Activated CD8-positive, alpha-beta T cell treated with anti-CD3 and anti-CD28 coated beads, Interleukin-2, amount 10 ng/mL, durations not matched to agents 7 days and 5 days (primary cell): ENCODE measurements around the gene MFAP3L. TPM values are rescaled to one million over a fixed set of nuclear protein-coding genes. Genes with fewer than 3 reads are reported as not detected.

ENCODE experiments used
- ATAC-seq: fragments of 150-1000 bp; cut with Tn5 transposase; one replicate; pipeline ENCODE4 v1.10.0; 2021; ENCODE audit warnings: moderate library complexity
- CTCF ChIA-PET: fragments of 350-600 bp; sonication (Branson Sonifier 250); formaldehyde crosslinking; loops from one replicate; lab custom pipeline; 2021; ENCODE audit warnings: antibody characterized with exemption; lab: Charles Lee
- POLR2A ChIA-PET: fragments of 350-600 bp; sonication (Branson Sonifier 250); formaldehyde crosslinking; loops from one replicate; lab custom pipeline; 2021; ENCODE audit warnings: antibody characterized with exemption; lab: Charles Lee
- DNase-seq: peaks from one replicate; pipeline ENCODE4 v3.0.0-alpha.2; 2020
- H3K27ac Mint-ChIP-seq: one replicate; pipeline ENCODE4 v1.8.0; 2021; ENCODE audit warnings: mild to moderate bottlenecking, mixed read lengths
- H3K27me3 Mint-ChIP-seq: one replicate; pipeline ENCODE4 v1.8.0; 2021; ENCODE audit warnings: low read depth, mixed read lengths
- H3K36me3 Mint-ChIP-seq: one replicate; pipeline ENCODE4 v1.8.0; 2021; ENCODE audit warnings: low read depth, mixed read lengths
- H3K4me1 Mint-ChIP-seq: one replicate; pipeline ENCODE4 v1.8.0; 2021; ENCODE audit warnings: low read depth, mixed read lengths
- H3K4me3 Mint-ChIP-seq: one replicate; pipeline ENCODE4 v1.8.0; 2021; ENCODE audit warnings: mild to moderate bottlenecking, mixed read lengths
- H3K9me3 Mint-ChIP-seq: one replicate; pipeline ENCODE4 v1.8.0; 2022; ENCODE audit warnings: mixed read lengths; ENCODE audit not compliant: insufficient read depth
- total RNA-seq, 2 experiments: library from RNA; stranded (reverse); gene quantifications; one replicate each; pipeline ENCODE4 v1.2.3, GENCODE V29; 2021

Gene MFAP3L
- total RNA-seq, 2 experiments from 2014 or later = 0.03 to 0.32 TPM

DNA sequence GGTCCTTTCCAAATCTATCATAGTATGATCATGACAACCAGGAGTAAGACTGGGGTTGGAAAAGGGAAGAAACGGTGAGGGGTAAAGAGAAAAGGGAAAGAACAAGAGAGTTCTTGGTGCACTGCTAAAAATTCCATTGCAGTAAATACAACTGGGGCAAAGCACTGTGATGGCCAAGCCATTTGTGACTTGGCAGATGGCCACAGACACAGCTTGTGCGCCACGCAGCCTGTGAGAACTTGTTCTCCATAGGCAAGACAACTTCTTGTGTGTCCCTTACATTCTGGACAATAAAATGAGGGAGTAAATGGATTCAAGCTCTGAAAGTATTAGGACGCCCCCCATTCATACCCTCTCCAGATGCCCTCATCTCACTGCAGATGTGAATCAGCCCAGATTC lies 10.9 kb downstream of the MFAP3L start:
- H3K9me3 Mint-ChIP-seq = no peaks in the 10 kb centered on the region
- no peak overlapping the region for H3K27ac Mint-ChIP-seq
- POLR2A ChIA-PET = no interaction called here
- no peaks in the 10 kb centered on the region for H3K27me3 Mint-ChIP-seq
- ATAC-seq (no peak), DNase-seq (no peak)
- CTCF ChIA-PET = no interaction called here
- no peak overlapping the region for H3K4me3 Mint-ChIP-seq
- H3K36me3 Mint-ChIP-seq = no peaks in the 10 kb centered on the region
- H3K4me1 Mint-ChIP-seq = no peaks in the 10 kb centered on the region

DNA sequence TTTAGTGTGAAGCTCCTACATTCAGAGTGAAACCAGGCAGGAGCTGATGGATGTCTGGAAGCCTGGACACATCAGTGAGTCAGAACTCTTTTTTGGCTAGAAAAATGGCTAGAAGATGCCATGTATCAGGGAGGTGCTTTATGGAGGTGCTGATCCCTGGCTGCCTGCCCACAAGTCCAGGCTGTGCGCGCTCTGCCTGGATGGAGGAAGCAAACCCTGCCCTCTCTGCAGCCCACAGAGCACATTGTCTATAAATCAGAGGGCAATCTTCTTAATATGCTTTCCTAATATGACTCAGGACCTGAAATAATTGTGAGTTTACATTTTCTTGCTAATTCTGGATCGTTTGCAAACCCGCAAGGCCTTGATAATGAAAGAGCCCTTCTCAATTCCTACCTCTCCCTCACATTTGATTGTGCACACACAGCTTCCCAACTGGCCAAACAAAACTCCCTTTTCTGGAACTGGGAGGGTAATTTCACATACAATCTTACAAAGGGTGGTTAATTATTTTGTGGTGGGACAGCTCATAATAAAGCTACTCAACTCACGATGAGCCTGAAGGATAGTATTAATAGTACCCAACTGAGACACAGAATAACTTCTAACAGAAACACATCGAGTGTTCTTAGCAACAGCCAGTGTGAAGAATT lies 11.7 kb downstream of the MFAP3L start:
- H3K9me3 Mint-ChIP-seq = no peaks in the 10 kb centered on the region
- H3K27me3 Mint-ChIP-seq = no peaks in the 10 kb centered on the region
- POLR2A ChIA-PET = no interaction called here
- ATAC-seq (no peak), DNase-seq (no peak)
- H3K36me3 Mint-ChIP-seq = no peaks in the 10 kb centered on the region
- CTCF ChIA-PET = no interaction called here
- no peak overlapping the region for H3K27ac Mint-ChIP-seq
- H3K4me1 Mint-ChIP-seq = no peaks in the 10 kb centered on the region
- H3K4me3 Mint-ChIP-seq = no peak overlapping the region

DNA sequence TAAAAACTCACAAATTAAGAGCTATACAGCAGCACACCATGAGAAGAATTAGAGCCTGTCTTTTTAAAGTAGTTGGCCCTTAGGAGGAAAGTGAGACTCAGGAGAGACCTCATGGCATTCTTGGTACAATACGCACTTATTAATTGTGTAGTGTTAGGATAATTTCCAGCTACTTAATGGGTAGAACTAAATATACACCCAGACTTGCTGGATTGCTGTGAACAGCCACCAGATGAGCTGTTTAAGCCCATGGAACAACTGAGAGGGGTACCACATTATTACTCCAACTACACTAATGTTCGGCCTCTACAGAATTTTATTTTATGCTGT lies 13.6 kb downstream of the MFAP3L start:
- Mint-ChIP-seq H3K4me3 (no peak overlapping the region), H3K9me3 (no peaks in the 10 kb centered on the region), H3K4me1 (peaks cover 4% of the 10 kb centered on the region), H3K27me3 (no peaks in the 10 kb centered on the region), H3K36me3 (no peaks in the 10 kb centered on the region), H3K27ac (no peak overlapping the region)
- ChIA-PET CTCF (no interaction called here), POLR2A (interaction anchor here (0.7 kb wide), 1 partner anchor 1451 kb away, joined by 3 read pairs; no protein-coding TSS in a partner anchor)
- ATAC-seq (no peak), DNase-seq (no peak)

DNA sequence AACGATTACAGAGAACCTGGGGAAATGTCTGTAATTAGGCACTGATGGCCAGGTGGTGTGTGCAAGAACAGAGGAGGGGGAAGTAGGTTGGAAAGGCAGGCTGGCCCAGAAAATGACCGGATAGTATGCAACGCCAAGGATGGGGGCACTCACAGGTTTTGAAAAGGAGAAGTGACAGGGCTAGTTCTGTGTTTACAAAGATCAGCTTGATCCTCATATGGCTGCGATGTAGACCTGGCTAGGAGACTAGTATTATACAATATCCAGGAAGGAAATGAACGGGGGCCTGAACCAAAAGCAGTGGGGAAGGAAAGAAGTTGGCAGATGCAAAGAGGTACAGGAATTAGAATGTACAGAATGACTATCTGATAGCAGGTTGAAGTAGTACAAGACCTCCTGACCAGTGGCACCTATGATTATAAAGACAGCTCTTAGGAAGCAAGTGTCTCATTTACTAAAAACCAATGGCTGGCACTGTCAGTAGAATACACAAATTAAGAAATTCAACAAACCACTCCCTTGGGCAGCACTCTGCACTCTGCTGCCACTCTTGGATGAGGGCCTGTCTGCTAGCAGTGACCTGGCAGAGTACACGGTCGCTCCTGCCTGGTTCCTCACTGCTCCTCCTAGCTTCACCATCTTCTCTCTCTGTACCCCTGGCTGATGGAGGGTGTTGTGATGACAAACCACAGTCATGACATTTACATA lies 14.1 kb downstream of the MFAP3L start:
- ATAC-seq = no peak
- Mint-ChIP-seq H3K4me1 (peaks cover 4% of the 10 kb centered on the region), H3K9me3 (no peaks in the 10 kb centered on the region), H3K36me3 (no peaks in the 10 kb centered on the region), H3K4me3 (no peak overlapping the region), H3K27me3 (no peaks in the 10 kb centered on the region), H3K27ac (no peak overlapping the region)
- POLR2A ChIA-PET = interaction anchor here (0.7 kb wide), 1 partner anchor 1451 kb away, joined by 3 read pairs; no protein-coding TSS in a partner anchor
- CTCF ChIA-PET = no interaction called here
- DNase-seq = no peak

DNA sequence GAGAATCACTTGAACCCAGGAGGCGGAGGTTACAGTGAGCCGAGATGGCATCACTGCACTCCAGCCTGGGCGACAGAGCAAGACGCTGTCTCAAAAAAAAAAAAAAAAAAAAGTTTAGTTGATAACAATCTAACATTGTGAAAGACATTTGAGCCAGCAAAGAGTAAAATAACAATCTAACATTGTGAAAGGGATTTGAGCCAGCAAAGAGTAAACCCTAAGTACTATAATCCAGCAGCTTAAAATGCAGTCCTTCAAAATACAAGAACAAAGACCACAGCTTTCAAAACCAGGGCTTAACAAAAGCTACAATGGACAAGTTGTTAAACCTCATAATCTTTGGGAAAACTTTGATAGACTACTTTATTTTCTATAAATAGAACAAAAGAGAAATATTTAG lies 16.9 kb downstream of the MFAP3L start:
- DNase-seq = no peak
- Mint-ChIP-seq H3K4me1 (peaks cover 4% of the 10 kb centered on the region), H3K27me3 (no peaks in the 10 kb centered on the region), H3K4me3 (no peak overlapping the region), H3K36me3 (no peaks in the 10 kb centered on the region), H3K27ac (no peak overlapping the region), H3K9me3 (no peaks in the 10 kb centered on the region)
- no peak for ATAC-seq
- POLR2A ChIA-PET = no interaction called here
- CTCF ChIA-PET = interaction anchor here (1.0 kb wide), 1 partner anchor 10 kb away, joined by 3 read pairs; no protein-coding TSS in a partner anchor

DNA sequence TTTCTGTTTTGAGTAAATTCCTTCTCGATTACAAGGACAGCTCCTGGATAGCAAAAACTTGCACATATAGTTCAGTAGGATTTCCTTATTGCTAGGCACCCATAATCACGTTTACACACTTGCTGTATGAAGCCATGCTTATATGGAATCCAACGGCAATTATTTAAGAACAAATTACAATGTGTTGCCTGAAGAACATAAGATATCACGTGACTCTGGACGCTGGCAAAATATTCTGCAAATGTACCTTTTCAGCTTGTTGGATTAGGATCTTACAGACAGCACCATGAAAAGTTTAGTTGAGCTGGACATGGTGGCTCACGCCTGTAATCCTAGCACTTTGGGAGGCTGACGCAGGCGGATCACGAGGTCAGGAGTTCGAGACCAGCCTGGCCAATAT lies 17.4 kb downstream of the MFAP3L start:
- POLR2A ChIA-PET = no interaction called here
- H3K27ac Mint-ChIP-seq = no peak overlapping the region
- no peaks in the 10 kb centered on the region for H3K36me3 Mint-ChIP-seq
- H3K9me3 Mint-ChIP-seq = no peaks in the 10 kb centered on the region
- CTCF ChIA-PET = interaction anchor here (1.0 kb wide), 1 partner anchor 10 kb away, joined by 3 read pairs; no protein-coding TSS in a partner anchor
- no peaks in the 10 kb centered on the region for H3K27me3 Mint-ChIP-seq
- H3K4me3 Mint-ChIP-seq = no peak overlapping the region
- H3K4me1 Mint-ChIP-seq = peaks cover 4% of the 10 kb centered on the region
- no peak for DNase-seq
- no peak for ATAC-seq

DNA sequence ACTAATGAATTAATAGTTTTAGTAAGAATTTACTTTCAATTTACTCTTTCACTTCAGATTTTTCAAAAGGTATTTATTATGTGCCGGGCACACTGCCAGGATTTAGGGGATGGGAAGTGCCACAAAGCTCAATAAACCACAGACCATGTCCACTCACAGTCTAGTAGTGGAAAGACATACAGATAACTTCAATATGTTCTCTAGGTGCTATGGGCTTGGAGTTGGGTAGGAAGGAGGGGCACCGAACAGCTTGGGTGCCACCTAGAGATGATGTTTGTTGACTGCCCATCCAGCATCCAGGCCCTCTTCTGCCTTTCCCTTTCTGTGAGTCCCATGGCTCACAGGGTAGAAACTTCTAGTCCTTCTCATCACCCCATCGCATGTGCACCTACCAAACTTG lies 17.8 kb downstream of the MFAP3L start:
- POLR2A ChIA-PET = no interaction called here
- Mint-ChIP-seq H3K27me3 (no peaks in the 10 kb centered on the region), H3K36me3 (no peaks in the 10 kb centered on the region), H3K9me3 (no peaks in the 10 kb centered on the region), H3K27ac (no peak overlapping the region), H3K4me3 (no peak overlapping the region), H3K4me1 (peaks cover 4% of the 10 kb centered on the region)
- CTCF ChIA-PET = interaction anchor here (1.0 to 1.1 kb wide), 2 partner anchors 9 to 274 kb away, joined by 3 read pairs; no protein-coding TSS in a partner anchor
- DNase-seq = no peak
- no peak for ATAC-seq

DNA sequence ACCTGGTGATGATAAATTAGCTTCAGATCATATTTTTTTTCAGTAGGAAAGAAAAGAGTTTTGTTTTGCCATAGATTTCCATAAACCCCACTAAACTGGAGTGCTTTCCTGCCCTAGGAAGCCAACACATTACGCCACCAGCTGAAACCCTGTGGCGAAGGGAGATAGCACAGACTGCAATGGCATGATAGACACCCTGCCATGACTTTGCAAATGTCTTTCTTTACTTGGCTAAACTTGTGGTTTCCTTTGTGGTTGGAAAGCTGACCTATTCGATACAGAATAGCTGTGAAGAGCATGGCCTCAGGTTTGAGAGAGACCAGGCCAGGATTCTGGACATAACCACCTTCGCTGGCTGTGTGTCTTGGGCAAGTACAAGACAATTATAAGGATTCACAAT lies 19.1 kb downstream of the MFAP3L start:
- Mint-ChIP-seq H3K9me3 (no peaks in the 10 kb centered on the region), H3K4me1 (peaks cover 4% of the 10 kb centered on the region), H3K4me3 (no peak overlapping the region), H3K36me3 (no peaks in the 10 kb centered on the region), H3K27me3 (no peaks in the 10 kb centered on the region), H3K27ac (no peak overlapping the region)
- ATAC-seq (no peak), DNase-seq (no peak)
- POLR2A ChIA-PET = no interaction called here
- CTCF ChIA-PET = interaction anchor here (1.1 kb wide), 1 partner anchor 273 kb away, joined by 3 read pairs; no protein-coding TSS in a partner anchor

DNA sequence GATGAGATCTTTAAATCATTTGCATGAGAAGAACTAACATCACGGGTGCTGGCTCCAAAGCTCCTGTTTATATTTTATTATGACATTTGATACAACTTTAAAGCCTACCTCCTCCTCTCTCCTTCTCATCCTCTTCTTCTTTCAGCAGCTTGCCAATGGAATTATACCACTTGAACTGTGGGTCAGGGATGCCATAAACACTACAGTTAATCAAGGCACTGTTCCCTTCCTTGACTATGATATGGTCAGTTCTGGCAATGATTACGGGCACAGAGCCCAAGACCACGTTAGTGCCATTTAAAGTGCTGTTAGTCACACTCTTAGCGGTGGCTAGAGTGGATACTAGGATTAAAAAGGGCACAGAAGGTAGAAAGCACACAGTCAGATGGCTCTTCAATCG lies 20.7 kb downstream of the MFAP3L start:
- Mint-ChIP-seq H3K27me3 (no peaks in the 10 kb centered on the region), H3K36me3 (no peaks in the 10 kb centered on the region), H3K9me3 (no peaks in the 10 kb centered on the region), H3K27ac (no peak overlapping the region), H3K4me3 (no peak overlapping the region), H3K4me1 (peaks cover 6% of the 10 kb centered on the region)
- ATAC-seq (no peak), DNase-seq (no peak)
- CTCF ChIA-PET = no interaction called here
- POLR2A ChIA-PET = no interaction called here

DNA sequence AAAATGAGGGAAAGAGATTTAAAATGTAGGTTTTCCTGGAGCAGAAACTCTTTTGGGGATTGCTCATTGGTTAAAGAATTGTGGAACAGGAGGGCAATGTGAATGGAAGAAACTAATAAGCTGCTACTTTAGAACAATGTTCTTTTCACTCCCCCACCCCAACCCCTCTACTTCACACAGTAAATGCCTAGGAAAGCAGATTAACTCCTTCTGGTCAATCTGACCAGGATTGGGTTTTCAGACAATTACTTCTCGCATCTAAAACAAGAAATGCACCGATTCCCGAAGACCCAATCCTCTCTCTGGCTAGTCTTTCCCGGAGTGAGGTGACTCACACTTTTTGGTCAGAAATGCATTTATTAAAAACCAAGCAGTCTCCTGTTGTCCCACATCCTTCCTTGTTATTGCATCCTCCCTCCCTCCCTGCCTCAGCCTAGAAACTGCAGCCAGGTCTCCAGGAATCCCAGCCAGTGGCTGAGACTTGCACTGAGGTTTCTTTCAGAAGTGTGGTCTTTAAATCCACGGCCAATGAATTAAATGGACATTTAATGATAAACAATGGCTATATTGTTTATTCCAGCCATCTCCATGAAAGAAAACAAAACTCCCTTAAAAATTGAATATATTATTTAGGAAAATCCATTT lies 21.4 kb downstream of the MFAP3L start:
- DNase-seq = no peak
- Mint-ChIP-seq H3K36me3 (no peaks in the 10 kb centered on the region), H3K4me3 (no peak overlapping the region), H3K27me3 (no peaks in the 10 kb centered on the region), H3K27ac (no peak overlapping the region), H3K9me3 (no peaks in the 10 kb centered on the region), H3K4me1 (peaks cover 6% of the 10 kb centered on the region)
- ChIA-PET CTCF (no interaction called here), POLR2A (no interaction called here)
- no peak for ATAC-seq

DNA sequence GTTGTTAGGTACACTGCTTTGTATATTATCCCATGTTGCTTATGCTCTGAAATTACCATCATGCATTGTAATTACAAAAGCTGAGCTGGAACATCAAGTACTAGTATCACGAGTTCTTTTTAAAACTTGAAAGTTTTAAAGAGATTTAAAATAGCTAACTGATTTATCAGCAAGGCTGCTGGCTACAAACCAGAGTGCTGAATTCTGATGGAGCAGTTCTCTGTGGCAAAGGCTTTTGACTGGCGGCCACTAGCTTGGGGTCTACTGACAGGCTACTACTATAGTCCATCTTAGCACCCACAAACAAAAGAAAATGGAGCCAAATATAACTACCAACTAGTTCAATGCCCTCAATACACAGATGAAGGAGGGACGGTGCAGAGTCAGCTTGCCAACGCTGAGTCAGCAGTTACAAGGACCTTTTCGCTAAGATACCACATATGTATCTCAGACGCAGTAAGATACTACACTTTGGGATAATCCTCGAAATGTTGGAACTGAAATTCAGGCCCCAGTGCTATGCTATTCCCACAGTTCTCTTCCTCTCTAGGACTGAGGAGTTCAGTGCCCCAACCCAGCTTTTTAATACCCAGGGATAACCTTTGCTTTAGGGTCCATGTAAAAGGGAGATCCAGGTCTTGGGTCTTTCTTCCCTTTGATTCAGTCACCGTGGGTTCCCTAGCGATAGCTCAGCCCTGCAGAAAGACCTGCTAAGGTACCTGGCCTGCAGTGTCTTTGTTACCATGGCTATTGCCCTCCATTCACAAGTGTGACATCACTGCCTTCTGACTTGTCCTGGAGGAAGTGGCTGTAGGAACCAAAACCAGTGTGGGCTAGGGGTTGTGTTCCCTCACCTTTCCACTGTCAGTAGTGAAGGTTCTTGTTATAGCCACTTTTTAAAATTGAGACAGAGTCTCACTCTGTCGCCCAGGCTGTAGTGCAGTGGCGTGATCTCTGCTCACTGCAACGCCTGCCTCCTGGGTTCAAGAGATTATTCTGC lies 22.8 kb downstream of the MFAP3L start:
- H3K4me3 Mint-ChIP-seq = no peak overlapping the region
- no peak overlapping the region for H3K27ac Mint-ChIP-seq
- CTCF ChIA-PET = no interaction called here
- POLR2A ChIA-PET = no interaction called here
- no peak for ATAC-seq
- H3K27me3 Mint-ChIP-seq = no peaks in the 10 kb centered on the region
- H3K9me3 Mint-ChIP-seq = no peaks in the 10 kb centered on the region
- H3K4me1 Mint-ChIP-seq = peaks cover 6% of the 10 kb centered on the region
- H3K36me3 Mint-ChIP-seq = no peaks in the 10 kb centered on the region
- no peak for DNase-seq
